GM10248 (cell line): Measurements from ENCODE around the gene SELPLG.
"Not testable (repeated sequence)": the region's sequence is repeated elsewhere in the genome, so short reads cannot be mapped to it uniquely, and the experiment has no call there.

Experiments
- CTCF ChIA-PET: fragments of 300-600 bp; sonication (Branson Sonifier 250); formaldehyde crosslinking; extraction: SDS; loops from one replicate; lab custom pipeline; 2021; ENCODE audit warnings: antibody characterized with exemption; lab: Yijun Ruan, JAX
- POLR2A ChIA-PET: fragments of 350-650 bp; sonication (Branson Sonifier 250); formaldehyde crosslinking; extraction: SDS; loops from one replicate; lab custom pipeline; 2020; ENCODE audit warnings: antibody characterized with exemption; lab: Yijun Ruan, JAX
- DNase-seq: peaks from one replicate; pipeline ENCODE4 v3.0.0; 2012; ENCODE audit errors: extremely low spot score
- CTCF ChIP-seq: IDR thresholded peaks from 2 replicates; pipeline ENCODE4 v1.5.1; 2012; ENCODE audit warnings: mild to moderate bottlenecking, low read depth; ENCODE audit errors: extremely low read depth, missing control alignments, control extremely low read depth

The SELPLG gene

GRCh38 chr12:108578264-108578663 lies 55.4 kb downstream of the SELPLG start:
- CTCF ChIA-PET, result interaction anchor here (1.8 to 22.9 kb wide), 2 partner anchors 8 to 37 kb away, joined by 5 to 543 read pairs; no protein-coding TSS in a partner anchor
- no peak for TF ChIP-seq CTCF
- POLR2A ChIA-PET, result no interaction called here
- no peak for DNase-seq

- TF ChIP-seq CTCF, result no peak
- ChIA-PET POLR2A (no interaction called here), CTCF (interaction anchor here (1.1 to 22.9 kb wide), 6 partner anchors 9 to 58 kb away, joined by 3 to 543 read pairs (median 6); no protein-coding TSS in a partner anchor)
- DNase-seq, result no peak
Observed at GRCh38 chr12:108577458-108577857, 56.2 kb downstream of the SELPLG start.

DNA sequence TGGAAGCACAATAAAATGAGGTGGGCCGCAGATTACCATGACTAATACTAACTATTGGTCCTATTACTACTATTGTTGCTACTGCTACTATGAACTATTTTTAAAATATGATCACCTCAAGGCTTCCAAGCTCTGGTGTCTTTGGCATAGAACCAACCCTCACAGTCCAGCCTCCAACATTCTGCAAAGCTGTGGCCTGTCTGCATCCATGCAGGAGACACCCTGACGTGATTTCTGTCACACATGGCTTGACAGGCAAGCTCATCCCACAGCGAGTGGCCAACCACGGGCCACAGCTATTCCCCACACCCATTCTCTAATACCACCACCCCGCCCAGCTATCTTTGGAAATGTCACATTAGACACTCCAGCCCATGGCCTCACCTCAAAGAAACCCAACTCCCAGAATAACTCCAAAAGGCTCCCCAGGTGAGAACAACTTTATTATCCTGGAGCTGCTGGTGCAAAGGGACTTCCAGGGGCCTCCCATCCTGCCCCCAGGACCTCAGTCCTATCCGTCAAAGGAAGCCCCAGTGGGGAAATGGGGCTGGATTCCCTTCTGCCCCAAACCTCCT lies 56.9 kb downstream of the SELPLG start:
- ChIA-PET POLR2A (no interaction called here), CTCF (interaction anchor here (1.1 to 22.9 kb wide), 7 partner anchors 8 to 59 kb away, joined by 3 to 543 read pairs (median 5); no protein-coding TSS in a partner anchor)
- TF ChIP-seq CTCF, result no peak
- DNase-seq, result no peak

- no peak for TF ChIP-seq CTCF
- ChIA-PET CTCF (interaction anchor here (1.2 to 22.9 kb wide), 5 partner anchors 9 to 57 kb away, joined by 3 to 543 read pairs (median 4); partner anchors contain the start of gene ISCU), POLR2A (no interaction called here)
- DNase-seq, result no peak
Observed at GRCh38 chr12:108575199-108575912, 58.3 kb downstream of the SELPLG start.

GRCh38 chr12:108574276-108574675 lies 59.4 kb downstream of the SELPLG start:
- CTCF ChIA-PET, result interaction anchor here (1.6 to 22.9 kb wide), 2 partner anchors 13 to 41 kb away, joined by 4 to 543 read pairs; partner anchors contain the start of gene SART3
- DNase-seq, POLR2A ChIA-PET: not testable (repeated sequence)

GRCh38 chr12:108573317-108573716 lies 60.4 kb downstream of the SELPLG start:
- ChIA-PET POLR2A (interaction anchor here (1.0 to 3.2 kb wide), 2 partner anchors 10 to 44 kb away, joined by 4 to 16 read pairs; no protein-coding TSS in a partner anchor), CTCF (interaction anchor here (0.6 to 22.9 kb wide), 11 partner anchors 9 to 377 kb away, joined by 3 to 543 read pairs (median 6); partner anchors contain the start of genes ISCU and SART3)
- no peak for DNase-seq

More at GRCh38 chr12:108573317-108573716, 60.4 kb downstream of the SELPLG start:
- TF ChIP-seq CTCF, result no peak
